Calu3 (cell line): ENCODE data around the gene APOBEC3G. TPM values are rescaled to one million over a fixed set of nuclear protein-coding genes. Genes with fewer than 3 reads are reported as not detected.
"Not testable (repeated sequence)": the region's sequence is repeated elsewhere in the genome, so short reads cannot be mapped to it uniquely, and the experiment has no call there.

Experiments
- BruUV-seq: library from RNA; stranded (reverse); fragments of 400-500 nt; replicated peaks from 2 replicates; lab custom pipeline; 2021; lab: Mats Ljungman, UMichigan
- CTCF ChIA-PET: fragments of 300-600 bp; sonication (Branson Sonifier 250); formaldehyde crosslinking; loops from one replicate; lab custom pipeline; 2022; ENCODE audit warnings: antibody characterized with exemption; lab: Charles Lee
- DNase-seq: peaks from one replicate; pipeline ENCODE4 v3.0.0; 2022
- H3K27ac Mint-ChIP-seq: one replicate; pipeline ENCODE4 v1.8.0; 2022; ENCODE audit warnings: mixed read lengths; ENCODE audit not compliant: unreplicated experiment
- H3K27me3 Mint-ChIP-seq: one replicate; pipeline ENCODE4 v1.8.0; 2022; ENCODE audit warnings: mixed read lengths; ENCODE audit not compliant: unreplicated experiment
- H3K36me3 Mint-ChIP-seq: one replicate; pipeline ENCODE4 v1.8.0; 2022; ENCODE audit warnings: mild to moderate bottlenecking, moderate library complexity, mixed read lengths; ENCODE audit not compliant: insufficient read depth, unreplicated experiment
- H3K4me1 Mint-ChIP-seq: one replicate; pipeline ENCODE4 v1.8.0; 2022; ENCODE audit warnings: mild to moderate bottlenecking, low read depth, mixed read lengths; ENCODE audit not compliant: unreplicated experiment
- H3K4me3 Mint-ChIP-seq: one replicate; pipeline ENCODE4 v1.8.0; 2022; ENCODE audit warnings: mild to moderate bottlenecking, low read depth, moderate library complexity, mixed read lengths; ENCODE audit not compliant: unreplicated experiment
- H3K9me3 Mint-ChIP-seq: one replicate; pipeline ENCODE4 v1.8.0; 2022; ENCODE audit warnings: low read depth, mixed read lengths; ENCODE audit not compliant: unreplicated experiment
- intact Hi-C: fragments of 100-400 bp; cut with micrococcal nuclease; formaldehyde crosslinking; loops from one replicate; pipeline ENCODE4 v1.10.0; 2022; ENCODE audit not compliant: unreplicated experiment
- total RNA-seq: library from RNA; stranded (reverse); gene quantifications from 2 replicates; pipeline ENCODE4 v1.2.3, GENCODE V29; 2022
- TF ChIP-seq, protein P1 (sequence below): fragments of 200-600 bp; IDR thresholded peaks from one replicate; pipeline ENCODE4 v1.8.0; 2022; ENCODE audit warnings: antibody characterized with exemption; ENCODE audit not compliant: unreplicated experiment

The APOBEC3G gene
- total RNA-seq, 1 experiment from 2014 or later = 12.3 TPM

DNA sequence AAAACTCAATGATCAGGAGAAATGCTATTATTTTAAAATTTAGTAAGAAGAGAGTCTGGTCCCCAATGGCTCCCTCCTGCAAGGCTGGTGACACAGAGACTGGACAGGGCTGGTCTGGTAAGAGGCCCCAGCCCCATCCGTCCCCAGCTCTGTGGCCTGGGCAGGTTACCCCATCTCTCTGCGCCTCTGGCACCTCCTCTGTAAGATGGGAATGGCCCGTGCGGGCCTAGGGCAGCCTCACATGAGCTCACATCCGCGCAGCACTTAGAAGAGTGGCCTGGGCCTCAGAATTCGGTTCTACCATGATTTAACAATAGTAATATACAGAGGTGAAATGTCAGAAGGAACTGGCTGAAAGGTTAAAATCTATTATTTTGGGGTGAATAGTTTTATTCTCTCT, 35.2 kb upstream of the APOBEC3G start:
- no peaks in the 10 kb centered on the region for H3K27me3 Mint-ChIP-seq
- H3K4me3 Mint-ChIP-seq = peak overlapping the region; percentile 87
- H3K36me3 Mint-ChIP-seq = peaks cover 22% of the 10 kb centered on the region
- no peaks in the 10 kb centered on the region for H3K4me1 Mint-ChIP-seq
- intact Hi-C loops = no loop called here
- peak overlapping the region; percentile 67 for H3K27ac Mint-ChIP-seq
- no peak for DNase-seq
- TF ChIP-seq, protein P1, sequence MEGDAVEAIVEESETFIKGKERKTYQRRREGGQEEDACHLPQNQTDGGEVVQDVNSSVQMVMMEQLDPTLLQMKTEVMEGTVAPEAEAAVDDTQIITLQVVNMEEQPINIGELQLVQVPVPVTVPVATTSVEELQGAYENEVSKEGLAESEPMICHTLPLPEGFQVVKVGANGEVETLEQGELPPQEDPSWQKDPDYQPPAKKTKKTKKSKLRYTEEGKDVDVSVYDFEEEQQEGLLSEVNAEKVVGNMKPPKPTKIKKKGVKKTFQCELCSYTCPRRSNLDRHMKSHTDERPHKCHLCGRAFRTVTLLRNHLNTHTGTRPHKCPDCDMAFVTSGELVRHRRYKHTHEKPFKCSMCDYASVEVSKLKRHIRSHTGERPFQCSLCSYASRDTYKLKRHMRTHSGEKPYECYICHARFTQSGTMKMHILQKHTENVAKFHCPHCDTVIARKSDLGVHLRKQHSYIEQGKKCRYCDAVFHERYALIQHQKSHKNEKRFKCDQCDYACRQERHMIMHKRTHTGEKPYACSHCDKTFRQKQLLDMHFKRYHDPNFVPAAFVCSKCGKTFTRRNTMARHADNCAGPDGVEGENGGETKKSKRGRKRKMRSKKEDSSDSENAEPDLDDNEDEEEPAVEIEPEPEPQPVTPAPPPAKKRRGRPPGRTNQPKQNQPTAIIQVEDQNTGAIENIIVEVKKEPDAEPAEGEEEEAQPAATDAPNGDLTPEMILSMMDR = no peak
- CTCF ChIA-PET = interaction anchor here (0.5 kb wide), 1 partner anchor 356 kb away, joined by 3 read pairs; no protein-coding TSS in a partner anchor
- TSS peak; percentile 66 for BruUV-seq
- no peaks in the 10 kb centered on the region for H3K9me3 Mint-ChIP-seq

DNA sequence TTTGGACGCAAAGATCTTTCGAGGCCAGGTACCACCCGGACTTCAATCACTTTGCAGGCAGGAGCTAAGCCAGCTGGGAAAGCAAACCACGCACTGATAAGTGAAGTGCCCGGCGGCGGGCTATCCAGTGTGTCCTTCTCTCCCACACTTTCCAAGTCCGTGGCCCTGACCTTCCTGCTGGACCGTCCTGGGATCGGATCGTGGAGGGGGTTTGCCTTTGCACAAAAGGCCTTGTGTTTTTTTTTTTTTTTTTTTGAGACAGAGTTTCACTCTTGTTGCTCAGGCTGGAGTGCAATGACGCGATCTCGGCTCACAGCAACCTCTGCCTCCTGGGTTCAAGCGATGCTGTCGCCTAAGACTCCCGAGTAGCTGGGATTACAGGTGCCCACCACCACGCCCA, 34.0 kb upstream of the APOBEC3G start:
- DNase-seq, H3K27ac Mint-ChIP-seq, BruUV-seq, H3K9me3 Mint-ChIP-seq, intact Hi-C loops, H3K27me3 Mint-ChIP-seq, H3K4me1 Mint-ChIP-seq, H3K4me3 Mint-ChIP-seq: not testable (repeated sequence)
- H3K36me3 Mint-ChIP-seq = peaks cover 23% of the 10 kb centered on the region
- CTCF ChIA-PET = interaction anchor here (0.7 kb wide), 1 partner anchor 603 kb away, joined by 3 read pairs; no protein-coding TSS in a partner anchor

DNA sequence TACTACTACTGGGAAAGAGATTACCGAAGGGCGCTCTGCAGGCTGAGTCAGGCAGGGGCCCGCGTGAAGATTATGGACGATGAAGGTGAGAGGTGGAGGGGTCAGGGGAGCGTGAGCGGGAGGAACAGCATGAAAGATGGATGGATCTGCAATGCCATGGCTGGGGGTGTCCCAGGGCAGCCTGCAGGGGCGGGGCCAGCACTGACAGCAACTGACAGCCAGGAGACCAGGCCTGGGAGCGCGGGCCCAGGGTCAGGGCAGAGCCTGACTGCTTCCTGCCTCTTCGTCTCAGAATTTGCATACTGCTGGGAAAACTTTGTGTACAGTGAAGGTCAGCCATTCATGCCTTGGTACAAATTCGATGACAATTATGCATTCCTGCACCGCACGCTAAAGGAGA, 31.9 kb upstream of the APOBEC3G start:
- CTCF ChIA-PET, BruUV-seq, H3K4me1 Mint-ChIP-seq, H3K27me3 Mint-ChIP-seq, H3K9me3 Mint-ChIP-seq, H3K27ac Mint-ChIP-seq, DNase-seq, intact Hi-C loops, H3K4me3 Mint-ChIP-seq: not testable (repeated sequence)
- peaks cover 23% of the 10 kb centered on the region for H3K36me3 Mint-ChIP-seq

DNA sequence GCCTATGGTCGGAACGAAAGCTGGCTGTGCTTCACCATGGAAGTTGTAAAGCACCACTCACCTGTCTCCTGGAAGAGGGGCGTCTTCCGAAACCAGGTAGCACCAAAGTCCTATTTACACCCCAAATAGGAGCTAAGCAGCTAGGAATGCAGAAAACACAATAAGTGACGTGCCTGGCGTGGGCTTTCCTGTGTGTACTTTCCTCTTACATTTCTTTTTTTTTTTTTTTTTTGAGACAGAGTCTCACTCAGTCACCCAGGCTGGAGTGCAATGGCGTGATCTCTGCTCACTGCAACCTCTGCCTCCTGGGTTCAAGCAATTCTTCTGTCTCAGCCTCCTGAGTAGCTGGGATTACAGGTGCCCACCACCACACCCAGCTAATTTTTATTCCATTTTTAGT, 27.6 kb upstream of the APOBEC3G start:
- peaks cover 16% of the 10 kb centered on the region for H3K36me3 Mint-ChIP-seq
- H3K4me1 Mint-ChIP-seq, BruUV-seq, intact Hi-C loops, DNase-seq, H3K4me3 Mint-ChIP-seq, H3K27me3 Mint-ChIP-seq, H3K27ac Mint-ChIP-seq, H3K9me3 Mint-ChIP-seq: not testable (repeated sequence)
- CTCF ChIA-PET = interaction anchor here (0.6 kb wide), 1 partner anchor 95 kb away, joined by 3 read pairs; no protein-coding TSS in a partner anchor

DNA sequence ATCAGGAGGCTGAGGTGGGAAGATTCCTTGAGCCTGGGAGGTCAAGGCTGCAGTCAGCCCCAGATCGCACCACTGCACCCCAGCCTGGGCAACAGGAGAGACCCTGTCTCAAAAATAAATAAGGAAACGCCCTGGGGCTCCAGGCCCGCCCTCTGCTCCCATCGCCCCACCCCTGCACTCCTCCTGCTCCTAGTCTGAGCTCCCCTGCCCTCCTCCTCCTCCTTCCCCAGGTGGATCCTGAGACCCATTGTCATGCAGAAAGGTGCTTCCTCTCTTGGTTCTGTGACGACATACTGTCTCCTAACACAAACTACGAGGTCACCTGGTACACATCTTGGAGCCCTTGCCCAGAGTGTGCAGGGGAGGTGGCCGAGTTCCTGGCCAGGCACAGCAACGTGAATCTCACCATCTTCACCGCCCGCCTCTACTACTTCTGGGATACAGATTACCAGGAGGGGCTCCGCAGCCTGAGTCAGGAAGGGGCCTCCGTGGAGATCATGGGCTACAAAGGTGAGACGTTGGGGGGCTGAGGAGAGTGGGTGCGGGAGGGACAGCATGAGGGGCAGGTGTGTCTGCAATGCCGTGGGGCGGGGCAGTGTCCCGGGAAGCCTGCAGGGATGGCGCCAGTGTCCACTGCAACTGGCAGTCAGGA, 25.1 kb upstream of the APOBEC3G start:
- CTCF ChIA-PET, H3K27ac Mint-ChIP-seq, H3K4me1 Mint-ChIP-seq, H3K36me3 Mint-ChIP-seq, H3K9me3 Mint-ChIP-seq, H3K4me3 Mint-ChIP-seq, intact Hi-C loops, BruUV-seq, DNase-seq, H3K27me3 Mint-ChIP-seq: not testable (repeated sequence)

DNA sequence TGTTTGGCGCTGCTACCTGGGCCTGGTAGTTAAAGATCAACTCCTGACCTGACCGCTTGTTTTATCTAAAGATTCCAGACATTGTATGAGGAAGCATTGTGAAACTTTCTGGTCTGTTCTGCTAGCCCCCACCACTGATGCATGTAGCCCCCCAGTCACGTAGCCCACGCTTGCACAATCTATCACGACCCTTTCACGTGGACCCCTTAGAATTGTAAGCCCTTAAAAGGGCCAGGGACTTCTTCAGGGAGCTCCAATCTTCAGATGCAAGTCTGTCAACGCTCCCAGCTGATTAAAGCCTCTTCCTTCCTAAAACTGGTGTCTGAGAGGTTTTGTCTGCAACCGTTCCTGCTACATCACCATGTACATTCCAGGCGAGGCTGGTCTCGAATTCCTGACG, 21.4 kb upstream of the APOBEC3G start:
- CTCF ChIA-PET = interaction anchor here (0.7 to 1.0 kb wide), 2 partner anchors 11 to 186 kb away, joined by 3 to 4 read pairs; no protein-coding TSS in a partner anchor
- no peaks in the 10 kb centered on the region for H3K4me1 Mint-ChIP-seq
- no peak overlapping the region for H3K27ac Mint-ChIP-seq
- intact Hi-C loops = loop anchor here (2.0 kb wide), 1 partner anchor 39 kb away; no protein-coding TSS in a partner anchor
- BruUV-seq = no TSS peak
- H3K27me3 Mint-ChIP-seq = no peaks in the 10 kb centered on the region
- H3K9me3 Mint-ChIP-seq = no peaks in the 10 kb centered on the region
- TF ChIP-seq, protein P1 = no peak
- no peak overlapping the region for H3K4me3 Mint-ChIP-seq
- H3K36me3 Mint-ChIP-seq = peaks cover 6% of the 10 kb centered on the region
- peak; percentile 26 for DNase-seq

DNA sequence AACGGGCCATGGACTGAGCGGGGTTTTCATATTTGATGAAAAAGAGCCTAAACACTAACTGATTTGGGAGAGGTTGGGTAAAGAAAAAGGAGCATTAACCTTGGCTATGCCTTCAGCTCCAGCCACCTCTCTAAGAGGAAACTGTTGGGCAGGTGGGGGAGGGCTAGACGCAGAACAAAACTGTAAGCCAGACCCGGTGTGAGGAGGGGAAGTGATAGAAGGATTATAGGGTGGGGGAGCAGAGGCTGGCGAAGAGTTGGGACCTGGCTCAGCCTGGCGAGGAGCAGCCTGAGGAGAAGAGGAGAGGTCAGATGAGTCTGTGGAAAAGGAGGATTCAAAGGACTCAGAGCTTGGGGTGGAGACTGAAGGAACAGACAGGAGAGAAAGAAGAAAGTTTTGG, 15.8 kb upstream of the APOBEC3G start:
- H3K27ac Mint-ChIP-seq, H3K27me3 Mint-ChIP-seq, H3K9me3 Mint-ChIP-seq, CTCF ChIA-PET, intact Hi-C loops, BruUV-seq, H3K36me3 Mint-ChIP-seq, H3K4me3 Mint-ChIP-seq, DNase-seq, H3K4me1 Mint-ChIP-seq: not testable (repeated sequence)

DNA sequence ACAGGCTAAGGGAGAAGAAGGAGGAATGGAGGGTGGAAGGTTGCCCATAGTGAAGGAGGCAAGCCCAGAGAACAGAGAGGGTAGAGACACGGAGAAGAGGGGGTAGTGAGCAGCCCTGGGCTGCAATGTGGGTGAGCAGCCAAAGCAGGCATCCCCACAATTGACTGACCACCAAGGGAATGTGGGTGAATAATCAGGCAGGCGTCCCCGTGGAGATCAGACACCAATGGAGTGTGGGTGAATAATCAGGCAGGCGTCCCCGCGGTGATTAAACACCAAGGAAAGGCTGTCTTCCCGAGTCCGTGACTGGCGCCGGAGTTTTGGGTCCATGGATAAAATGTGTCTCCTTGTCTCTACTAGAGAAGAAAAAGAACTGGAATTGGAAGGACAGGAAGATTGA, 15.1 kb upstream of the APOBEC3G start:
- H3K4me3 Mint-ChIP-seq, H3K36me3 Mint-ChIP-seq, DNase-seq, H3K27ac Mint-ChIP-seq, BruUV-seq, H3K27me3 Mint-ChIP-seq, H3K9me3 Mint-ChIP-seq, intact Hi-C loops, CTCF ChIA-PET, H3K4me1 Mint-ChIP-seq: not testable (repeated sequence)
